Stimulated activated CD4-positive, alpha-beta T cell treated with anti-CD3 and anti-CD28 coated beads, Interleukin-1b, Interleukin-23, amount 100 ng/mL, for 24 hours (primary cell): ENCODE results near the gene SYCE1L.

Source experiments
- DNase-seq, 4 experiments: peaks; one replicate each; pipeline ENCODE4 v3.0.0-alpha.2; 2020; ENCODE audit warnings: low read depth in 4 of 4, low spot score in 1 of 4

Gene SYCE1L

DNA sequence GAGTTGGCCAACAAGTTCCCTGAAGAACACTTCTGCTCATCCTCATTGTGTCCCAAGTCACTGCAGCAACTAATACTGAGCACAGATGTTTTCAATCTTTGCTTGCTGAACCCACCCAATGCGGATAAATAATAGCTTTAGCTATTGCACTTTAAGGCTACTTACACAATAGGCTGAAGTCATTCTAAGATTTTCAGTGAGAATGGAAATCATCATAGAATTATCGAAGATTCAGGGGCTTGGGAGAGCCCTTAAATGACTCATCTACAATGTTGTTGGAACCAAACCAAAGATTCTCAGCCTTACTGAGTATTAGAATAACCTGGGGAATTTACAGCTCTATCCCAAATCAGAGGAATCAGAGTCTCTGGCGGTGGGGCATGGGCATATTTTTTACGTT lies 51.2 kb downstream of the SYCE1L start:
- no peak for DNase-seq
